Measurements from ENCODE around the gene MAGI1. TPM values are rescaled to one million over a fixed set of nuclear protein-coding genes. Genes with fewer than 3 reads are reported as not detected.

The MAGI1 gene
- polyA plus RNA-seq, 6 donors from 2014 or later: 0.08 TPM; not detected in 5

- Mint-ChIP-seq H3K4me1 (no peaks in the 10 kb centered on the region), H3K27ac (no peak overlapping the region), H3K4me3 (no peak overlapping the region), H3K36me3 (no peaks in the 10 kb centered on the region), H3K9me3 (peaks cover 0 to 10% (median 1%) of the 10 kb centered on the region in 7 donors), H3K27me3 (peaks cover 15 to 30% (median 29%) of the 10 kb centered on the region in 3 donors)
- ATAC-seq (ENCODE audit: low read depth in 2 of 2) (no peak), DNase-seq (no peak)
Measured at GRCh38 chr3:65596571-65597225, 442.0 kb downstream of the MAGI1 start.

GRCh38 chr3:65596029-65596300, 442.8 kb downstream of the MAGI1 start:
- H3K4me1 Mint-ChIP-seq: no peaks in the 10 kb centered on the region
- H3K4me3 Mint-ChIP-seq: no peak overlapping the region
- no peak overlapping the region for H3K27ac Mint-ChIP-seq
- H3K27me3 Mint-ChIP-seq: peaks cover 15 to 30% (median 29%) of the 10 kb centered on the region in 3 donors
- peaks cover 0 to 10% (median 1%) of the 10 kb centered on the region in 7 donors for H3K9me3 Mint-ChIP-seq
- DNase-seq (no peak), ATAC-seq (ENCODE audit: low read depth in 2 of 2) (no peak)
- no peaks in the 10 kb centered on the region for H3K36me3 Mint-ChIP-seq

- no peak overlapping the region for H3K27ac Mint-ChIP-seq
- no peaks in the 10 kb centered on the region for H3K4me1 Mint-ChIP-seq
- peaks cover 15 to 30% (median 29%) of the 10 kb centered on the region in 3 donors for H3K27me3 Mint-ChIP-seq
- no peak for ATAC-seq (ENCODE audit: low read depth in 2 of 2)
- H3K36me3 Mint-ChIP-seq: no peaks in the 10 kb centered on the region
- DNase-seq: no peak
- peaks cover 0 to 10% (median 1%) of the 10 kb centered on the region in 7 donors for H3K9me3 Mint-ChIP-seq
- no peak overlapping the region for H3K4me3 Mint-ChIP-seq
Measured at GRCh38 chr3:65595222-65596028, 443.3 kb downstream of the MAGI1 start.

- no peak for DNase-seq
- no peaks in the 10 kb centered on the region for H3K4me1 Mint-ChIP-seq
- no peak overlapping the region for H3K27ac Mint-ChIP-seq
- no peak overlapping the region for H3K4me3 Mint-ChIP-seq
- no peak for ATAC-seq (ENCODE audit: low read depth in 2 of 2)
- no peaks in the 10 kb centered on the region for H3K36me3 Mint-ChIP-seq
- peaks cover 0 to 5% (median 2%) of the 10 kb centered on the region in 7 donors for H3K9me3 Mint-ChIP-seq
- H3K27me3 Mint-ChIP-seq: peaks cover 15 to 26% (median 24%) of the 10 kb centered on the region in 3 donors
Measured at GRCh38 chr3:65593780-65594752, 444.7 kb downstream of the MAGI1 start.

GRCh38 chr3:65591313-65591712, 447.4 kb downstream of the MAGI1 start:
- H3K4me1 Mint-ChIP-seq: no peaks in the 10 kb centered on the region
- peaks cover 0 to 5% (median 2%) of the 10 kb centered on the region in 7 donors for H3K9me3 Mint-ChIP-seq
- DNase-seq: no peak
- H3K27me3 Mint-ChIP-seq: peaks cover 2 to 9% (median 9%) of the 10 kb centered on the region in 3 donors
- H3K27ac Mint-ChIP-seq: no peak overlapping the region
- no peak overlapping the region for H3K4me3 Mint-ChIP-seq
- no peaks in the 10 kb centered on the region for H3K36me3 Mint-ChIP-seq
- no peak for ATAC-seq (ENCODE audit: low read depth in 2 of 2)

GRCh38 chr3:65588884-65589283, 449.8 kb downstream of the MAGI1 start:
- no peaks in the 10 kb centered on the region for H3K4me1 Mint-ChIP-seq
- DNase-seq: no peak
- H3K4me3 Mint-ChIP-seq: no peak overlapping the region
- no peak overlapping the region for H3K27ac Mint-ChIP-seq
- ATAC-seq (ENCODE audit: low read depth in 2 of 2): no peak
- H3K36me3 Mint-ChIP-seq: no peaks in the 10 kb centered on the region
- no peaks in the 10 kb centered on the region for H3K27me3 Mint-ChIP-seq
- peaks cover 0 to 5% (median 0%) of the 10 kb centered on the region in 7 donors for H3K9me3 Mint-ChIP-seq

GRCh38 chr3:65587650-65588439, 450.9 kb downstream of the MAGI1 start:
- Mint-ChIP-seq H3K4me1 (no peaks in the 10 kb centered on the region), H3K27me3 (no peaks in the 10 kb centered on the region), H3K27ac (no peak overlapping the region), H3K9me3 (peaks cover 0 to 6% (median 0%) of the 10 kb centered on the region in 7 donors), H3K4me3 (no peak overlapping the region), H3K36me3 (no peaks in the 10 kb centered on the region)
- ATAC-seq (ENCODE audit: low read depth in 2 of 2) (no peak), DNase-seq (no peak)

GRCh38 chr3:65584913-65585312, 453.8 kb downstream of the MAGI1 start:
- H3K27me3 Mint-ChIP-seq: peaks cover 0 to 5% (median 0%) of the 10 kb centered on the region in 3 donors
- DNase-seq (no peak), ATAC-seq (ENCODE audit: low read depth in 2 of 2) (no peak)
- H3K4me1 Mint-ChIP-seq: no peaks in the 10 kb centered on the region
- no peak overlapping the region for H3K27ac Mint-ChIP-seq
- no peaks in the 10 kb centered on the region for H3K36me3 Mint-ChIP-seq
- no peak overlapping the region for H3K4me3 Mint-ChIP-seq
- peaks cover 0 to 8% (median 0%) of the 10 kb centered on the region in 7 donors for H3K9me3 Mint-ChIP-seq

GRCh38 chr3:65584002-65584401, 454.7 kb downstream of the MAGI1 start:
- ATAC-seq (ENCODE audit: low read depth in 2 of 2) (no peak), DNase-seq (no peak)
- Mint-ChIP-seq H3K9me3 (peaks cover 0 to 8% (median 0%) of the 10 kb centered on the region in 7 donors), H3K36me3 (no peaks in the 10 kb centered on the region), H3K27ac (no peak overlapping the region), H3K4me1 (no peaks in the 10 kb centered on the region), H3K27me3 (peaks cover 0 to 5% (median 0%) of the 10 kb centered on the region in 3 donors), H3K4me3 (no peak overlapping the region)

GRCh38 chr3:65583188-65583587, 455.5 kb downstream of the MAGI1 start:
- DNase-seq (no peak), ATAC-seq (ENCODE audit: low read depth in 2 of 2) (no peak)
- no peaks in the 10 kb centered on the region for H3K4me1 Mint-ChIP-seq
- H3K9me3 Mint-ChIP-seq: peaks cover 0 to 8% (median 0%) of the 10 kb centered on the region in 7 donors
- no peak overlapping the region for H3K4me3 Mint-ChIP-seq
- H3K27me3 Mint-ChIP-seq: peaks cover 0 to 5% (median 0%) of the 10 kb centered on the region in 3 donors
- no peaks in the 10 kb centered on the region for H3K36me3 Mint-ChIP-seq
- no peak overlapping the region for H3K27ac Mint-ChIP-seq

GRCh38 chr3:65582012-65582717, 456.6 kb downstream of the MAGI1 start:
- peaks cover 0 to 5% (median 0%) of the 10 kb centered on the region in 3 donors for H3K27me3 Mint-ChIP-seq
- H3K36me3 Mint-ChIP-seq: no peaks in the 10 kb centered on the region
- no peak for ATAC-seq (ENCODE audit: low read depth in 2 of 2)
- H3K9me3 Mint-ChIP-seq: peaks cover 0 to 8% (median 0%) of the 10 kb centered on the region in 7 donors
- no peak for DNase-seq
- no peaks in the 10 kb centered on the region for H3K4me1 Mint-ChIP-seq
- H3K4me3 Mint-ChIP-seq: no peak overlapping the region
- H3K27ac Mint-ChIP-seq: no peak overlapping the region

GRCh38 chr3:65581313-65581712, 457.4 kb downstream of the MAGI1 start:
- no peak overlapping the region for H3K4me3 Mint-ChIP-seq
- peaks cover 0 to 6% (median 0%) of the 10 kb centered on the region in 7 donors for H3K9me3 Mint-ChIP-seq
- no peaks in the 10 kb centered on the region for H3K36me3 Mint-ChIP-seq
- no peak for DNase-seq
- no peak overlapping the region for H3K27ac Mint-ChIP-seq
- H3K4me1 Mint-ChIP-seq: no peaks in the 10 kb centered on the region
- no peak for ATAC-seq (ENCODE audit: low read depth in 2 of 2)
- peaks cover 0 to 5% (median 0%) of the 10 kb centered on the region in 3 donors for H3K27me3 Mint-ChIP-seq
